Stomach (tissue), 9 donors: ENCODE data around the gene MAFB. TPM values are rescaled to one million over a fixed set of nuclear protein-coding genes. Genes with fewer than 3 reads are reported as not detected.

Experiments used
- DNase-seq, 2 donors: peaks; one replicate each; pipeline versions ENCODE4 v3.0.0 to v3.0.0-alpha.2; 2013 to 2019
- H3K27ac ChIP-seq, 5 donors: fragments of 200-600 bp in 4 of 5; sonication (generic) in 4 of 5; one replicate each; pipeline ENCODE4 v1.5.1; 2013 to 2019; ENCODE audit warnings: mild to moderate bottlenecking in 1 of 5, moderate library complexity in 1 of 5
- H3K27me3 ChIP-seq, 3 donors: fragments of 200-600 bp; sonication (generic); one replicate each; pipeline ENCODE4 v1.5.1; 2017 to 2019; ENCODE audit warnings: mixed run types in 1 of 3
- H3K36me3 ChIP-seq, 4 donors: fragments of 200-600 bp; sonication (generic); 1 replicate in 3 of 4; 2 replicates in 1 of 4; pipeline ENCODE4 v1.5.1; 2016 to 2019
- H3K4me1 ChIP-seq, 4 donors: fragments of 200-600 bp; sonication (generic); one replicate each; pipeline ENCODE4 v1.5.1; 2016 to 2019
- H3K4me3 ChIP-seq, 4 donors: fragments of 200-600 bp; sonication (generic) in 3 of 4; one replicate each; pipeline ENCODE4 v1.5.1; 2016 to 2019; ENCODE audit warnings: mild to moderate bottlenecking in 1 of 4
- H3K9me3 ChIP-seq, 4 donors: fragments of 200-600 bp; sonication (generic); one replicate each; pipeline ENCODE4 v1.5.1; 2016 to 2019
- CTCF ChIP-seq, 7 experiments: fragments of 450-650 bp in 4 of 7; fragments of 200-600 bp in 3 of 7; sonication (generic) in 3 of 7; IDR thresholded peaks; one replicate each; pipeline ENCODE4 v1.5.1; 2016 to 2019; ENCODE audit warnings: antibody characterized with exemption in 7 of 7, control low read depth in 2 of 7, mild to moderate bottlenecking in 1 of 7
- EP300 ChIP-seq: sonication (generic); formaldehyde crosslinking; IDR thresholded peaks from one replicate; pipeline ENCODE4 v1.6.1; 2017; ENCODE audit warnings: antibody characterized with exemption
- POLR2A ChIP-seq, 4 donors: fragments of 450-650 bp; IDR thresholded peaks; one replicate each; pipeline ENCODE4 v1.6.1; 2016; ENCODE audit warnings: antibody characterized with exemption in 4 of 4, control low read depth in 2 of 4, mild to moderate bottlenecking in 1 of 4, moderate library complexity in 1 of 4
- POLR2AphosphoS5 ChIP-seq, 3 donors: sonication (generic); formaldehyde crosslinking; IDR thresholded peaks; one replicate each; pipeline ENCODE4 v1.6.1; 2016; ENCODE audit warnings: antibody characterized with exemption in 3 of 3
- WGBS, 5 donors: extraction: QIAGEN DNeasy Blood & Tissue Kit in 3 of 5; methylation state at CpG; one replicate each; pipeline versions ENCODE4 v1.1.5 to v1.1.7; 2013 to 2018; 5-methylcytosine and 5-hydroxymethylcytosine counted together
- intact Hi-C: fragments of 100-400 bp; cut with DNase I; formaldehyde crosslinking; loops from one replicate; pipeline ENCODE4 v1.15.1; 2023; ENCODE audit warnings: low total_unique reads
- polyA plus RNA-seq, 3 donors: library from polyadenylated mRNA; stranded (reverse); fragments of 200-250 nt; gene quantifications; one replicate each; pipeline ENCODE4 v1.2.3, GENCODE V29; 2013
- total RNA-seq, 5 donors: library from RNA; depleted of rRNA; stranded (reverse); fragments of >200 nt; gene quantifications; one replicate each; pipeline versions ENCODE4 v1.1.0 to v1.2.3, GENCODE V29; 2014 to 2016
- donor health status: healthy with polysubstance abuse.
- donor health status: Bipolar disorder and iron deficiency.
- donor health status: healthy.

MAFB gene
- total and polyA plus RNA-seq, 8 donors = 4.5 to 34.4 (median 8.5) TPM

DNA sequence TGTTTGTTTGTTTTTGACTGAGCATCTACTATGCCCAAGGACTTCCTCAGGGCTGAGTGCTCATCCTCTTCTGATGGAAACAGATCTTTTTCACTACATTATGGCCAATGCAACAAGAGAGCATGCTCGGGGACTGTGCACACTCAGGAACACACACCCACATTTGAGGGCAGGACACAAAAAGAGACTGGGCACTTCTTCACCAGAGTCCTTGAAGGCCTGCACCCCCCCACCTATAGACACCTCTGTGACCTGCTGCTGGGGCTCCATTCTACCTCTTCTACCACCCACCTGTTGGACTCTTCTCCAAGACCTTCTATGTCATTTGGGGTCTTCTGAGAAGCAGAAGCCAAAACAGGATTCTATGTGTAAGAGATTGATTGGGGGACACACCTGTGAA is 9.2 kb upstream of the MAFB start:
- Histone ChIP-seq H3K27me3 (peaks cover 0 to 50% (median 15%) of the 10 kb centered on the region in 3 donors), H3K9me3 (no peaks in the 10 kb centered on the region), H3K4me1 (peaks cover 0 to 4% (median 0%) of the 10 kb centered on the region in 4 donors), H3K36me3 (no peaks in the 10 kb centered on the region), H3K27ac (no peak overlapping the region), H3K4me3 (no peak overlapping the region)
- no peak for DNase-seq
- WGBS, 5 donors = 76 to 100% (median 80%) methylated on average over 1 of the region's 1 CpG
- intact Hi-C loops = no loop called here
- TF ChIP-seq EP300 (no peak), CTCF (IDR thresholded peaks at IDR 0.05) (no peak), POLR2A (IDR thresholded peaks at IDR 0.05) (no peak), POLR2AphosphoS5 (IDR thresholded peaks at IDR 0.05) (no peak)

DNA sequence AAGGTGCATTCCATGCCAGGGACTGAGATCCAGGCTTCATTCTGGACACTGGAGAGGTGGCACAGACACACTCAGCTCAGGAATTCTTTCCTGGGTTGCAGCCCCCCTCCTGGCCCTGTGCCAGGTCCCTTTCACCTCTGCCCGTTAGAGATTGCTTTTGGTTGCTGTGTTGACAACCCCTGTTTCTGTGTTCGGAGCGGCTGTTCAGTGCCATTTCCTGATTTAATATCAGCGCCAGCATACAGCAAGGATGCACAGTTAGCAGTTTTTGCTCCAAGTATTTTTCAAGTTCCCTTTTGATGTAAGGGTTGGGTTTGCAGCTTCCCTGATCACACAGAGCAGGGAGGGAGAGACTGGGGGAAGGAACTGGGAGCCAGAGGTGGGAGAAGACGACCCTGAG is 8.5 kb upstream of the MAFB start:
- intact Hi-C loops = no loop called here
- no peak for TF ChIP-seq EP300
- no peak for TF ChIP-seq POLR2AphosphoS5 (IDR thresholded peaks at IDR 0.05)
- no peak for TF ChIP-seq POLR2A (IDR thresholded peaks at IDR 0.05)
- TF ChIP-seq CTCF (IDR thresholded peaks at IDR 0.05) = no peak
- Histone ChIP-seq H3K27me3 (peaks cover 0 to 57% (median 22%) of the 10 kb centered on the region in 3 donors), H3K4me1 (peaks cover 0 to 8% (median 1%) of the 10 kb centered on the region in 4 donors), H3K9me3 (no peaks in the 10 kb centered on the region), H3K4me3 (no peak overlapping the region), H3K36me3 (no peaks in the 10 kb centered on the region), H3K27ac (no peak overlapping the region)
- 9 to 20% (median 17%) methylated on average over 5 of the region's 5 CpGs for WGBS, 5 donors
- DNase-seq = no peak

- Histone ChIP-seq H3K9me3 (no peaks in the 10 kb centered on the region), H3K4me3 (no peak overlapping the region), H3K27ac (no peak overlapping the region), H3K36me3 (no peaks in the 10 kb centered on the region), H3K27me3 (peaks cover 9 to 80% (median 45%) of the 10 kb centered on the region in 3 donors), H3K4me1 (peaks cover 6 to 28% (median 15%) of the 10 kb centered on the region in 4 donors)
- intact Hi-C loops = no loop called here
- TF ChIP-seq EP300 (no peak), POLR2A (IDR thresholded peaks at IDR 0.05) (no peak), POLR2AphosphoS5 (IDR thresholded peaks at IDR 0.05) (no peak), CTCF (IDR thresholded peaks at IDR 0.05) (no peak)
- DNase-seq = no peak
These were observed 6.2 kb upstream of the MAFB start for GRCh38 chr20:40695214-40695613.

DNA sequence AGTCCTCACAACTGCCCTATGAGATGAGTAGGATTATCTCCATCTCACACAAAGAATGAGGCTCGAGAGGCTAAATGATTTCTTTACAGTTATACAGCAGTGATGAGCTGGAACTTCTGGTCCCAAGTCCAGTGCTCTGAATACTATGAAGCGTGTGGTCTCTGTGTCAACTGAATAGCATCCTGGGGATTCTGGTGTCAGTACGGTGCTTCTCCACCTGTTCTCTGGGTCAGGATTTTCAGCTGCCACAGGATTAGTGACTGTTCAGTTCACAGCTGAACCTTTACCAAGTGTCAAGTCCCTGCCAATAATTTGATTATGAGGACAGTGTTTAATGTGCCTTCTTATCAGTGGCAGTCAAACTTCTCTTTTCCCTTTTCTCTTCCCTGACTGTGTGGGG is 5.2 kb upstream of the MAFB start:
- no peak overlapping the region for H3K27ac ChIP-seq
- intact Hi-C loops = no loop called here
- WGBS, 5 donors = 66 to 80% (median 76%) methylated on average over 3 of the region's 3 CpGs
- TF ChIP-seq CTCF (IDR thresholded peaks at IDR 0.05) (no peak), POLR2AphosphoS5 (IDR thresholded peaks at IDR 0.05) (no peak), EP300 (no peak), POLR2A (IDR thresholded peaks at IDR 0.05) (no peak)
- no peaks in the 10 kb centered on the region for H3K36me3 ChIP-seq
- H3K4me3 ChIP-seq = no peak overlapping the region
- H3K9me3 ChIP-seq = no peaks in the 10 kb centered on the region
- peaks cover 8 to 36% (median 24%) of the 10 kb centered on the region in 4 donors for H3K4me1 ChIP-seq
- H3K27me3 ChIP-seq = peaks cover 9 to 84% (median 48%) of the 10 kb centered on the region in 3 donors
- DNase-seq = no peak
